Retinal pigment epithelial cell (primary cell): ENCODE results near the gene OR5F1.

ENCODE experiments used
- DNase-seq: peaks from one replicate; pipeline ENCODE4 v3.0.0-alpha.2; 2010; ENCODE audit warnings: low read depth
- H3K4me3 ChIP-seq: 2 replicates; pipeline ENCODE4 v1.5.1; 2011; ENCODE audit warnings: mild to moderate bottlenecking, low read length, control low read depth, moderate library complexity
- CTCF ChIP-seq: conservative IDR thresholded peaks from 2 replicates; pipeline ENCODE4 v1.5.1; 2011; ENCODE audit warnings: low read depth, low read length, control low read depth, inconsistent platforms

OR5F1 gene

GRCh38 chr11:55966391-55966790, 28.0 kb downstream of the OR5F1 start:
- DNase-seq: no peak
- TF ChIP-seq CTCF: no peak
- no peak overlapping the region for H3K4me3 ChIP-seq

GRCh38 chr11:55956521-55956920, 37.9 kb downstream of the OR5F1 start:
- DNase-seq: no peak
- no peak for TF ChIP-seq CTCF
- no peak overlapping the region for H3K4me3 ChIP-seq

- DNase-seq: no peak
- no peak overlapping the region for H3K4me3 ChIP-seq
Measured at GRCh38 chr11:55949330-55949729, 45.1 kb downstream of the OR5F1 start.

More at GRCh38 chr11:55949330-55949729, 45.1 kb downstream of the OR5F1 start:
- no peak for TF ChIP-seq CTCF
